Measurements from ENCODE around the gene SERPINI1. TPM values are rescaled to one million over a fixed set of nuclear protein-coding genes. Genes with fewer than 3 reads are reported as not detected.

Gene SERPINI1
- total RNA-seq, 1 donor from 2014 or later = 0.33 TPM

Other genes with a start within 250 kb of the SERPINI1 start
- gene WDR49, start 81.8 kb upstream of the SERPINI1 start, total RNA-seq = 0.07 and 0.20 TPM in 2 replicates
- gene PDCD10, start 829 bp upstream of the SERPINI1 start, total RNA-seq = 58.9 and 64.1 TPM in 2 replicates

Data from pulmonary artery endothelial cell (primary cell).